GM21390 (cell line): Measurements from ENCODE around the gene SPACA4.

Source experiments
- ATAC-seq: cut with Tn5 transposase; IDR thresholded peaks from one replicate; pipeline ENCODE4 v1.9.1; 2021; ENCODE audit not compliant: unreplicated experiment

The SPACA4 gene

GRCh38 chr19:48646722-48647216 lies 40.2 kb downstream of the SPACA4 start:
- ATAC-seq: no peak

GRCh38 chr19:48648134-48648533 lies 41.6 kb downstream of the SPACA4 start:
- no peak for ATAC-seq

- ATAC-seq: no peak
These were observed 44.6 kb downstream of the SPACA4 start for GRCh38 chr19:48650974-48651682.

GRCh38 chr19:48651683-48652048 lies 45.1 kb downstream of the SPACA4 start:
- no peak for ATAC-seq

GRCh38 chr19:48654299-48655059 lies 47.9 kb downstream of the SPACA4 start:
- ATAC-seq: no peak

GRCh38 chr19:48656840-48657474 lies 50.4 kb downstream of the SPACA4 start:
- no peak for ATAC-seq
